RWPE1 (cell line): ENCODE data around the gene DEPP1.
A peak's percentile ranks its signal among the peaks of the same experiment; 100 is the strongest.

Experiments
- CTCF ChIA-PET: fragments of 350-600 bp; sonication (Branson Sonifier 250); formaldehyde crosslinking; extraction: SDS; loops from one replicate; lab custom pipeline; 2021; lab: Yijun Ruan, JAX
- POLR2A ChIA-PET: fragments of 400-600 bp; formaldehyde crosslinking; extraction: SDS; loops from one replicate; lab custom pipeline; 2020; ENCODE audit warnings: antibody characterized with exemption; ENCODE audit not compliant: low non-redundant PET; lab: Yijun Ruan, JAX
- DNase-seq: peaks from one replicate; pipeline ENCODE4 v3.0.0; 2012; ENCODE audit warnings: low spot score
- H3K27ac ChIP-seq: fragments of 450-650 bp; 2 replicates; pipeline ENCODE4 v1.5.1; 2017
- TF ChIP-seq, protein P1 (sequence below): fragments of 450-650 bp; conservative IDR thresholded peaks from 2 replicates; pipeline ENCODE4 v1.5.1; 2017; ENCODE audit warnings: low read depth, mild to moderate bottlenecking

Gene DEPP1

GRCh38 chr10:44959247-44960087, 19.1 kb downstream of the DEPP1 start, which contains the start of gene RASSF4:
RASSF4 (plus strand) TSS chr10:44959802; CDS start chr10:44970203, 10,401 bp downstream.
- POLR2A ChIA-PET: interaction anchor here (0.5 kb wide), 1 partner anchor 185 kb away, joined by 3 read pairs; no protein-coding TSS in a partner anchor
- H3K27ac ChIP-seq: peak within 1 kb of the TSS; percentile 72
- TF ChIP-seq, protein P1, sequence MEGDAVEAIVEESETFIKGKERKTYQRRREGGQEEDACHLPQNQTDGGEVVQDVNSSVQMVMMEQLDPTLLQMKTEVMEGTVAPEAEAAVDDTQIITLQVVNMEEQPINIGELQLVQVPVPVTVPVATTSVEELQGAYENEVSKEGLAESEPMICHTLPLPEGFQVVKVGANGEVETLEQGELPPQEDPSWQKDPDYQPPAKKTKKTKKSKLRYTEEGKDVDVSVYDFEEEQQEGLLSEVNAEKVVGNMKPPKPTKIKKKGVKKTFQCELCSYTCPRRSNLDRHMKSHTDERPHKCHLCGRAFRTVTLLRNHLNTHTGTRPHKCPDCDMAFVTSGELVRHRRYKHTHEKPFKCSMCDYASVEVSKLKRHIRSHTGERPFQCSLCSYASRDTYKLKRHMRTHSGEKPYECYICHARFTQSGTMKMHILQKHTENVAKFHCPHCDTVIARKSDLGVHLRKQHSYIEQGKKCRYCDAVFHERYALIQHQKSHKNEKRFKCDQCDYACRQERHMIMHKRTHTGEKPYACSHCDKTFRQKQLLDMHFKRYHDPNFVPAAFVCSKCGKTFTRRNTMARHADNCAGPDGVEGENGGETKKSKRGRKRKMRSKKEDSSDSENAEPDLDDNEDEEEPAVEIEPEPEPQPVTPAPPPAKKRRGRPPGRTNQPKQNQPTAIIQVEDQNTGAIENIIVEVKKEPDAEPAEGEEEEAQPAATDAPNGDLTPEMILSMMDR: no peak
- DNase-seq: peak; percentile 92
- CTCF ChIA-PET: interaction anchor here (1.2 kb wide), 1 partner anchor 16 kb away, joined by 4 read pairs; no protein-coding TSS in a partner anchor

- DNase-seq: no peak
- ChIA-PET POLR2A (no interaction called here), CTCF (interaction anchor here (1.2 kb wide), 1 partner anchor 17 kb away, joined by 4 read pairs; no protein-coding TSS in a partner anchor)
- TF ChIP-seq, protein P1: no peak
- H3K27ac ChIP-seq: peak overlapping the region; percentile 72
Observed at GRCh38 chr10:44958898-44959246, 19.7 kb downstream of the DEPP1 start.

DNA sequence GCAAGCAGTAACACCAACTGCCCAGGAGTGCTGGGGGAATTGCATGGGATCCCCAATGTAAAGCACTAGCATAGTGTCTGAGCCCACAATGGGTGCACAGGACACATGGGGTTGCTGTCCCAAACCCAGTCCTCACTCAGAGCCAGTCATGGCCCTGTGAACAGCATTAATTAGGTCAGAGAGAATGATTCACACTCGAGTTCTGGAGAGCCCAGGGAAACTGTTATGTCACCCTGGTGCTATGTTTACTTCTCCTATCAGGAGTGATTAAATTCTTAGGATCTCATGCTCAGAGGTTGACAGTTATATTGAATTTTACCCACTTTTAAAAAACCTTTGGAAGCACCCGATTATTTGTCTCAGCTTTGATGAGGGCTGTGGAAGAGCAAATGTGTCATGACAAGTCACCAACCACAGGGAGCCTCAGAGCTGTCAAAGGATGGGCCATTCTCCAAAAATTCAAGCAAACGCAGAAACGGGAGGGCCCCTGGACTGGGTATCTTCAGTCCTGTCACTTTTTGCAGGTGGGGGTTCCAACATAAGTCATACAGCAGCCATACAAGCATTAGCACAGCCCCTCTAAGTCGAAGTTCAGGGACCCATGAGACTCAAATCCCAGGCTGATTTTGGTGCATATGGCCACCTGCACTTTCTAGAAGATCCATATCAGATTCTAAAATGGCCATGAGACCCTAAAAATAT, 20.3 kb downstream of the DEPP1 start:
- CTCF ChIA-PET: interaction anchor here (1.2 kb wide), 1 partner anchor 17 kb away, joined by 4 read pairs; no protein-coding TSS in a partner anchor
- DNase-seq: peak; percentile 14
- TF ChIP-seq, protein P1: no peak
- no peak overlapping the region for H3K27ac ChIP-seq
- POLR2A ChIA-PET: interaction anchor here (0.5 kb wide), 1 partner anchor 48 kb away, joined by 5 read pairs; no protein-coding TSS in a partner anchor

- no peak overlapping the region for H3K27ac ChIP-seq
- POLR2A ChIA-PET: no interaction called here
- CTCF ChIA-PET: interaction anchor here (0.7 kb wide), 1 partner anchor 1072 kb away, joined by 3 read pairs; no protein-coding TSS in a partner anchor
- TF ChIP-seq, protein P1: no peak
- DNase-seq: no peak
Observed at GRCh38 chr10:44956717-44957706, 21.6 kb downstream of the DEPP1 start.

DNA sequence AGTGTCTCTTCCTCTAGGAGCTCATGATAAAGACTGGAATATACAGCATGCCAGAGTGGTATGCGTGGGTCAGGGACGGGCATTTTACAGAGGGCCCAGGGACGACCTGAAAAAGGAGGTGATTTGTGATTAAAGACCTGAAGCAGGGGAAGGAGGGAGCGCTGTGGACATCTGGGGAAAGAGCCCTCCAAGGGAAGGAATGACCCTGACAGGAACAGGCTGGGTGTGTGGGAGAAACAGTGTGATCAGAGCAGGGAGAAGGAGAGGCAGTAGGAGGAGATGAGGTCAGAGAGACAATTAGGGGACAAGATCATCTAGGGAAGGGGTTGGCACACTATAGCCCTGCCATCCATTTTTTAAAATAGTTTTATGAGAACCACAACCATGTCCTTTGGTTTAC, 22.4 kb downstream of the DEPP1 start:
- TF ChIP-seq, protein P1: no peak
- ChIA-PET CTCF (interaction anchor here (0.7 kb wide), 1 partner anchor 59 kb away, joined by 7 read pairs; no protein-coding TSS in a partner anchor), POLR2A (no interaction called here)
- no peak overlapping the region for H3K27ac ChIP-seq
- no peak for DNase-seq
